RWPE1 (cell line): Measurements from ENCODE around the gene BICC1.

ENCODE experiments used
- CTCF ChIA-PET: fragments of 350-600 bp; sonication (Branson Sonifier 250); formaldehyde crosslinking; extraction: SDS; loops from one replicate; lab custom pipeline; 2021; lab: Yijun Ruan, JAX
- POLR2A ChIA-PET: fragments of 400-600 bp; formaldehyde crosslinking; extraction: SDS; loops from one replicate; lab custom pipeline; 2020; ENCODE audit warnings: antibody characterized with exemption; ENCODE audit not compliant: low non-redundant PET; lab: Yijun Ruan, JAX
- DNase-seq: peaks from one replicate; pipeline ENCODE4 v3.0.0; 2012; ENCODE audit warnings: low spot score
- H3K27ac ChIP-seq: fragments of 450-650 bp; 2 replicates; pipeline ENCODE4 v1.5.1; 2017
- CTCF ChIP-seq: fragments of 450-650 bp; conservative IDR thresholded peaks from 2 replicates; pipeline ENCODE4 v1.5.1; 2017; ENCODE audit warnings: low read depth, mild to moderate bottlenecking

BICC1 gene

GRCh38 chr10:58486821-58487220, 25.9 kb upstream of the BICC1 start:
- TF ChIP-seq CTCF, result no peak
- ChIA-PET CTCF (interaction anchor here (0.5 kb wide), 1 partner anchor 101 kb away, joined by 3 read pairs; no protein-coding TSS in a partner anchor), POLR2A (no interaction called here)
- H3K27ac ChIP-seq, result no peak overlapping the region
- no peak for DNase-seq

GRCh38 chr10:58488921-58489320, 23.8 kb upstream of the BICC1 start:
- ChIA-PET CTCF (no interaction called here), POLR2A (no interaction called here)
- TF ChIP-seq CTCF, result no peak
- no peak overlapping the region for H3K27ac ChIP-seq
- DNase-seq, result peak; percentile 12

- DNase-seq, result no peak
- H3K27ac ChIP-seq, result no peak overlapping the region
- CTCF ChIA-PET, result interaction anchor here (1.0 to 1.1 kb wide), 2 partner anchors 27 to 28 kb away, joined by 4 to 5 read pairs; no protein-coding TSS in a partner anchor
- POLR2A ChIA-PET, result no interaction called here
- no peak for TF ChIP-seq CTCF
These were observed 9.7 kb upstream of the BICC1 start for GRCh38 chr10:58502956-58503355.

GRCh38 chr10:58508316-58508715, 4.4 kb upstream of the BICC1 start:
- ChIA-PET POLR2A (no interaction called here), CTCF (interaction anchor here (0.6 kb wide), 1 partner anchor 1504 kb away, joined by 3 read pairs; no protein-coding TSS in a partner anchor)
- no peak for DNase-seq
- no peak overlapping the region for H3K27ac ChIP-seq
- TF ChIP-seq CTCF, result no peak

GRCh38 chr10:58511765-58512490, 744 bp upstream of the BICC1 start:
- ChIA-PET CTCF (interaction anchor here (0.6 to 0.7 kb wide), 2 partner anchors 1110 to 1237 kb away, joined by 3 read pairs; no protein-coding TSS in a partner anchor), POLR2A (no interaction called here)
- no peak for TF ChIP-seq CTCF
- H3K27ac ChIP-seq, result no peak overlapping the region
- DNase-seq, result no peak

- CTCF ChIA-PET, result interaction anchor here (2.3 kb wide), 1 partner anchor 18 kb away, joined by 7 read pairs; no protein-coding TSS in a partner anchor
- peak overlapping the region; percentile 63 for H3K27ac ChIP-seq
- DNase-seq, result peak; percentile 36
- POLR2A ChIA-PET, result no interaction called here
- TF ChIP-seq CTCF, result no peak
These were observed 777 bp downstream of the BICC1 start for GRCh38 chr10:58513188-58514110.
